ENCODE measurements around the gene AVL9.
"Not testable (repeated sequence)": the region's sequence is repeated elsewhere in the genome, so short reads cannot be mapped to it uniquely, and the experiment has no call there.

AVL9 gene

DNA sequence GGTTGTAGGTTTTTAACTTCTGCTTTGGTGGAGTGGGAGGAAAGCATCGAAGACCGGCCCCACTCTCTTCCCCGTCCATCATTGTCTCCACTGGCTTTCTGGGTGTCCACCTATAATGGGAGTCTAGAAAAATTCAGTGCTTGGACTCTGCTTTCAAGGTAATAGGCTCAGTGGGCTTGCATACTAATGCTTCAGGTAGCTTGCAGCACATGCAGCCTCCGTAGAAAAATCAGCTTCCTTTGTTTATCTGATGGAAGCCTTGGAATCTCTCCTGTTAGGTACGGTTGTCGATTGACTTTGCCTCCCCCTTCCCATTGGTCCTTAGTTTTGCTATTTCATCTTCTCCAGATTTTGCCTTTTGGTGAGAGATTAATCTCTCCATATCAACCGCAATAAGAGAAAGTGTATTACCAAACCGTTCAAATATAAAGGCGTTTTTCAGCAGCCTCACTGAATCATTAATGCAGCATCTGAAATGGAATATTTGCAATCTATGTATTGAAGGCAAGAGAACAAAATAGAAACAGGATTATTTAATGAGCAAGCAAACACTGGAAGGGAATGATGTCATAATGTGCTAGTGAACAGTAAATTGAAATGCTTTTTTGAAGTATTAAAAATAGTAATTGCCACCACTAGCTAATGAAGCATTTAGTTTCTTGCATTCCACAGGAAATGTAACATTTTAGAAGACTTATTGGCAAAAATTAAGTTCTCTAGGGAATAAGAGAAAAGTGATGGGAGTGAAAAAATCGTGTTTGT lies 944 bp downstream of the AVL9 start:
- DNase-seq (ENCODE audit: low spot score), result no peak

GRCh38 chr7:32499755-32500154 lies 4.5 kb downstream of the AVL9 start:
- not testable (repeated sequence) for DNase-seq (ENCODE audit: low spot score)

- DNase-seq (ENCODE audit: low spot score), result not testable (repeated sequence)
Observed at GRCh38 chr7:32500216-32500615, 4.9 kb downstream of the AVL9 start.

- no peak for DNase-seq (ENCODE audit: low spot score)
Observed at GRCh38 chr7:32500922-32501341, 5.6 kb downstream of the AVL9 start.

GRCh38 chr7:32501522-32501921 lies 6.2 kb downstream of the AVL9 start:
- peak; percentile 44 for DNase-seq (ENCODE audit: low spot score)

GRCh38 chr7:32502728-32503127 lies 7.4 kb downstream of the AVL9 start:
- DNase-seq (ENCODE audit: low spot score), result no peak

DNA sequence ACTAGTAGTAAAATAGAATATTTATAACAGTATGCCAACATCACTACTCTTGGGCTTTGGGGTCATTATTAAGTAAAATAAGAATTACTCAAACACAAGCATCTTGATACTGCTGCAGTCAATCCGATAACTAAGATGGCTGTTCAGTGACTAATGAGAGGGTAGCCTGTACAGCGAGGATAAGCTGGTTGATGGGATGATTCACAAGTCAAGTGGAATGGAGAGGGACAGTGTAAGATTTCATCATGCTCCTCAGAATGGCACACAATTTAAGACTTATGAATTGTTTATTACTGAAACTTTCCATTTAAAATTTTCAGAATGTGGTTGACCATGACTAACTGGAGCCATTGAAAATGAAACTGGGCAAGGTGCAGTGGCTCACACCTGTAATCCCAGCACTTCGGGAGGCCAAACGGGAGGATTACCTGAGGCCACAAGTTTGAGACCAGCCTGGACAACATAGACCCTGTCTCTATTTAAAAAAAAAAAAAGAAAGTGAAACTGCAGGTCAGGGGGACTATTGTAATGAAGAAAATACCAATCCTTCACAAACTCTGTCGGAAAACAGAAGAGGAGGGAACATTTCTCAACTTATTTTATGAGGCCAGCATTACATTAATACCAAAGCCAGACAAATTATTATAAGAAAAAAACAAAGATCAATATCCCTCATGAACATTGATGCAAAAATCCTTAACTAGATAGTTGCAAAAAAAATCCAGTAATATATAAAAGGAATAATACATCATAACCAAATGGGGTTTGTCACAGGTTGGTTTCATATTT lies 11.2 kb downstream of the AVL9 start:
- no peak for DNase-seq (ENCODE audit: low spot score)

GRCh38 chr7:32507414-32507813 lies 12.1 kb downstream of the AVL9 start:
- DNase-seq (ENCODE audit: low spot score), result no peak

- DNase-seq (ENCODE audit: low spot score), result no peak
Observed at GRCh38 chr7:32511791-32512190, 16.5 kb downstream of the AVL9 start.

GRCh38 chr7:32513210-32513609 lies 17.9 kb downstream of the AVL9 start:
- no peak for DNase-seq (ENCODE audit: low spot score)

DNA sequence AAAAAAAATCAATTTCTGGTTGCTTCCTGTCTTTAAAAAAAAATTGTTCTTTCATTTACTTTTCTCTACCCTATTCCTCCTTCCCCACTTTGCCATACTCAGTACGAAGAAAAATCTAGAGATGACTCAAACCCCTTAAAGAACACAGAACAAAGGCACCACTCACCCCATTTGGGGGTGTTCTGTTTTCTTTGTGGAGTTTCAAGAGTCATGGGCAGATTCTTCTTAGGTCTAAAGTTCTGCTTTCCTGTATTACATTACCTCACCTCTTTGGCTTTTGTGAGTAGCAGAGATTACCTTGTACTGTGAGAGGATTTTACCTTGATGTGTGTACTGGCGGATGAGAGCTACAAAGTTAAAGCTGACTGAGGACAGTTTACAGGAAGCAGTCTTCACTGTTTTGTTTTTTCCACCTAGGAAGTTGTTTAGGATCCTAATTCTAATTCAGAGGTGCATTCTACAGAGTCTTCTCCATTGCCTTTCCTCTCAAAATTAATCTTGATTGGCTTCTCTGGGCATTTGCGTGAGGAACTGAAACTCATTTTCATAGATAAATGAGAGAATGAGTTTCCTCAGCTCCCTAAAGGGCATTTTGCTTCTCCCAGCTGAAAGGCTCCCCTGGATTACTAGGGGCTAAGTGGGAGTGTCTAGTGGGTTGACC lies 20.7 kb downstream of the AVL9 start:
- DNase-seq (ENCODE audit: low spot score), result peak; percentile 48

DNA sequence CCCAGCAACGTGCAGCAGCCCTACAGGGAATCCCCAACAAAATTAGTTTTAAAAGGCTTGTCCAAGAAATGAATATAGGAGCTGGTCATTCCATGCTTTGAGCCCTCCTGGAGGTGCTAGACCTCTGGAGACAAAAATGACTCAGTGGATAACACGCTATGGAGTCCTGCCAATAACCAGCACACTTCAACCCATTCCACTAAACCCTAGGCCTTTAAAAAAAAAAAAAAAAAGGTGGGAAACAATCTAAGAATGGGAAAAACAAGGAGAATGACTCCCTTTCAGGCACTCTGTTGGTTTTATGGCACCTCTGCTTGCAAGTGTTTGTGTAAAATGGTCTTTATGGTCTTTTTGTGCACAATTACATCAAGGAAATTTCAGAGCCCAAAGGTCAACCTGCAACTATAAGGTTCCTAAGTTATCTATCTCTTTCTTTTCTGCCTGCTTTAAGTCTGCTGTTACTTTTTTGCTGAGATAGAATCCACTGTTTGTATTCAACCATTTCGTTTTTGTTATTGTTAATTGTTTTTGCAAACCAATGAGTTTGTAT lies 21.3 kb downstream of the AVL9 start:
- DNase-seq (ENCODE audit: low spot score), result no peak

DNA sequence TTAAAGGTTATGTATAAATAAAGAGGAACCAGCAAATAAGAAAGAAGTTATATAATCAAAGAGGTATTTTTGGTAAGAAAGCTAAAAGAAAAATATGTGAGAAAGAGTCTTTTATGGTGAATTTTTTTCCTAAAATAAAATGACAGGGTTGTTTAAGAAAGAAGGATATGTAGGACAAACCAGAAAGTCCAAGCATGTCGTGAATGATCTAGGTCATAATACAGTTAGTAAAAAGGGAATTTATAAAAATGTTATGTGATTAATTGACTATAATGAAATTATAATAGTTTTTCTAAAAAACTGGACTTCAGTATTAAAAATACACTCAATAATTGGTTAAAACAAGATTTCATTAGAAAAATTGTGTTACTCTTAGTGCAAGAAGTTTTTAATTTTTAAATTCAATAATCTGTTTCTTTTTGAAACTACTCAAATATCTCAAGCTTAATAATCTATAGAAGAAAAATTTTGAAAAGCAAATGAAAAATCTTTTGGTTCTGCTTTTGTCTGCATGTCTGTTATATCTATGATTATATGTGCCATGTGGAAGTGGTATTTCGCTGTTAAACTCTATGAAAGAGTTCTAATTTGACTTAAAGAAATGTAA lies 23.3 kb downstream of the AVL9 start:
- DNase-seq (ENCODE audit: low spot score), result no peak

DNA sequence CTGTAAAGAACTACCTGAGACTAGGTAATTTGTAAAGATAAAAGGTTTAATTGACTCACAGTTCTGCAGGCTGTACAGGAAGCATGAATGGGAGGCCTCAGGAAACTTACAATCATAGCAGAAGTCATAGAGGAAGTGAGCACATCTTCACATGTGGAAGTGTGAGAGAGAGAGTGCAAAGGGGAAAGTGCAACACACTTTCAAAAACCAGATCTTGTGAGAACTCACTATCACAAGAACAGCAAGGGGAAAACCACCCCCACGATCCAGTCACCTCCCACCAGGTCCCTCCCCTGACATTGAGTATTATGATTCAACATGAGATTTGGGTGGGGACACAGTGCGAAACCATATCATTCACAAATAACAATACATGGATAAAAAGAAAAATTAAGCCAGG lies 24.5 kb downstream of the AVL9 start:
- no peak for DNase-seq (ENCODE audit: low spot score)

DNA sequence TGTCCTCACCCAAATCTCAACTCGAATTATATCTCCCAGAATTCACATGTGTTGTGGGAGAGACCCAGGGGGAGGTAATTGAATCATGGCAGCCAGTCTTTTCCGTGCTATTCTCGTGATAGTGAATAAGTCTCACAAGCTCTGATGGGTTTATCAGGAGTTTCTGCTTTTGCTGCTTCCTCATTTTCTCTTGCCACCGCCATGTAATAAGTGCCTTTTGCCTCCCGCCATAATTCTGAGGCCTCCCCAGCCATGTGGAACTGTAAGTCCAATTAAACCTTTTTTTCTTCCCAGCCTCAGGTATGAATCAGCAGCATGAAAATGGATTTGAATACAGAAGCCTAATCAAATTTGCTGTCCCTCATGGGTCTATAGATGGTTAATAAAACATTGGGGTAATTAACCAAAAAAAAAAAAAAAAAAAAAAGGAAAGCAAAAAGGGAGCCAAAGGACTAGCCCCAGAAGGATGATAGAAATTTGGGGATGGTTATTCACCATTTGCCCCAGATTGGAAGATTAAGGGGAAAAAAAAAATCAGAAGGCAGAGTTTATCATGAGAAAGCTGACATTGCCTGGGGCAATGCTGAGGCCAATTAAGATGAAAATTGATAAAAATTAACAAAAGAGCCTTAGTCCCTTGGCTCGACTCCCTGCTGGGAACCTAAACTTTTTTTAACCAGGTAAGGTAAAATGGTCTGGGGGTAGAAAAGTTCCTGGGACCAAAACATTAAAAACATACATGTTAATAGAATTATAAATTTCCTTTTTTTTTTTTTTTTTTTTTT lies 27.6 kb downstream of the AVL9 start:
- peak; percentile 47 for DNase-seq (ENCODE audit: low spot score)

- no peak for DNase-seq (ENCODE audit: low spot score)
Observed at GRCh38 chr7:32524631-32525030, 29.3 kb downstream of the AVL9 start.

DNA sequence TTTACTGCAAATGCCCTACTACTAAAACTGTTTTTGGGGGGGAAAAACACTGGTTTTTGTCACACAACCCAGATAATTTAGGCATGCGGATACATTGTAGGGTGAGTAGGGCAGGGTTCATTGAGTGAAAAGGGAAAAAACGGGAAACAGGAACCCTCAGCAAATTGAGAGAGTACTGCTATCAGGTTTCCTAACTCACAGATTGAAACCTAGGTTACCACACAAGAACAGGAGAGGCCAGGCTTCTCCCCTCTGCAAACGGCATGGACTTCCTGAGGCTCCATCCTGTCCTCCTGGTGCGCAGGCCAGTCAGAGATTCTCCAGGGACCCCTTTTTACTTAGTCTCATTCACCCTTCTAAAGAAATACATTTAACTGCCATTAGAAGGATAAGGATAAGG lies 30.6 kb downstream of the AVL9 start:
- no peak for DNase-seq (ENCODE audit: low spot score)

- no peak for DNase-seq (ENCODE audit: low spot score)
Observed at GRCh38 chr7:32531402-32531801, 36.1 kb downstream of the AVL9 start.

- no peak for DNase-seq (ENCODE audit: low spot score)
Observed at GRCh38 chr7:32532086-32532485, 36.8 kb downstream of the AVL9 start.

- no peak for DNase-seq (ENCODE audit: low spot score)
Observed at GRCh38 chr7:32532716-32533115, 37.4 kb downstream of the AVL9 start.

DNA sequence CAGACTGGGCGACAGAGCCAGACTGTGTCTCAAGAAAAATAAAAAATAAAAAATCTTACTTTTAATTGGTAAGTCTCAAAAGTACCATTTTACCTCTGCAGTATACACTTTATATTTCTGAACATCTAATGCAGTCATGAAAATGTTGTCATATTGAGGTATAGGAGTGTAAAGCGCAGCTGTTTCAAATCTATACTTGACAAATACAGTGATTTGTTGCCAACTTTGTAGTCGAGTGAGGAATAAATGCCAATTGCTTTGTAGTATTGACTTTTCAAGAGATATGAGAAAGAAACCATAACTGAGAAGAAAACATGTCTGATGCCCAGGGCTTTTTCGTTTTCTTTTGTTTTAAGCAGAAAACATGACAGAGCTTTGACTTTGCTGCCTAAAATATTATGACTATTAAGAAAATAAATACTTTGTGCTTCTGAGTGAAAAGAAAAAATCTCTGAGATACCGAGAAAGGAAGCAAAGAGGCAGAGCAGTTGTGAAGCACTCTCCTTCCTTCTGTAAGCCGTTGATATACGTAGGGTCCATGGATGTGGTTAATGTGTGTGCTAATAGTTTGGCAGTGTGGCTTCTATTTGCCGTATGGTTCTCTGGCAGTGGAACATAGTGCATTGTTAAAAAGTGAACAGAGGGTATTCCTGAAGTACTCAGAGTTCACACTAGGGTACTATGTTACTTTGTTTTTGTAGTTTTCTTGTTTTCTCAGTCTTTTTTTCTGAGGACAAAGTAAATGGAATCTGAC lies 38.2 kb downstream of the AVL9 start:
- DNase-seq (ENCODE audit: low spot score), result no peak
